Neural cell (in vitro differentiated cells): ENCODE measurements around the gene DIS3L2. TPM values are rescaled to one million over a fixed set of nuclear protein-coding genes. Genes with fewer than 3 reads are reported as not detected.

Experiments used
- H2AFZ ChIP-seq: fragments of 200-600, 300-800 bp; sonication (generic), shearing (Covaris generic); 2 replicates; pipeline ENCODE4 v1.6.0; 2014; ENCODE audit warnings: low read depth, mild to moderate bottlenecking, antibody characterized with exemption, low read length, moderate library complexity
- H3F3A ChIP-seq: fragments of 200-600 bp; shearing (Covaris generic); 2 replicates; pipeline ENCODE4 v1.6.1; 2016; ENCODE audit warnings: mild to moderate bottlenecking, moderate library complexity, mixed read lengths, antibody characterized with exemption, low read length; ENCODE audit not compliant: insufficient read depth, poor library complexity, severe bottlenecking
- H3K27ac ChIP-seq: fragments of 200-600, 300-800 bp; sonication (generic), shearing (Covaris generic); 2 replicates; pipeline ENCODE4 v1.5.1; 2014; ENCODE audit warnings: mild to moderate bottlenecking, low read length, moderate library complexity
- H3K27me3 ChIP-seq: fragments of 300-800, 200-600 bp; sonication (generic), shearing (Covaris generic); 2 replicates; pipeline ENCODE4 v1.6.0; 2014; ENCODE audit warnings: mild to moderate bottlenecking, low read depth, low read length, moderate library complexity; ENCODE audit not compliant: insufficient read depth
- H3K36me3 ChIP-seq: fragments of 300-800, 200-600 bp; sonication (generic), shearing (Covaris generic); 2 replicates; pipeline ENCODE4 v1.5.1; 2014; ENCODE audit warnings: mild to moderate bottlenecking, antibody characterized with exemption, low read length, moderate library complexity; ENCODE audit not compliant: insufficient read depth
- H3K4me2 ChIP-seq: fragments of 300-800, 200-600 bp; sonication (generic), shearing (Covaris generic); 2 replicates; pipeline ENCODE4 v1.6.0; 2014; ENCODE audit warnings: mild to moderate bottlenecking, low read length
- H3K4me3 ChIP-seq: fragments of 300-800, 200-600 bp; sonication (generic), shearing (Covaris generic); 2 replicates; pipeline ENCODE4 v1.5.1; 2014; ENCODE audit warnings: mild to moderate bottlenecking, low read length, moderate library complexity
- H3K79me2 ChIP-seq: fragments of 200-600 bp; shearing (Covaris generic); replicated peaks from 2 replicates; pipeline ENCODE4 v1.6.0; 2014; ENCODE audit warnings: mild to moderate bottlenecking, low read length, moderate library complexity; ENCODE audit not compliant: insufficient read depth
- H3K9ac ChIP-seq: fragments of 300-800, 200-600 bp; sonication (generic), shearing (Covaris generic); 2 replicates; pipeline ENCODE4 v1.6.1; 2016; ENCODE audit warnings: mild to moderate bottlenecking, low read length, mixed read lengths
- H3K9me2 ChIP-seq: fragments of 200-600 bp; shearing (Covaris generic); 2 replicates; pipeline ENCODE4 v1.6.1; 2016; ENCODE audit warnings: mild to moderate bottlenecking, low read length, mixed read lengths; ENCODE audit not compliant: insufficient read depth
- H3K9me3 ChIP-seq: fragments of 200-600, 300-800 bp; sonication (generic), shearing (Covaris generic); 2 replicates; pipeline ENCODE4 v1.6.1; 2016; ENCODE audit warnings: mild to moderate bottlenecking, mixed run types, low read length, moderate library complexity, mixed read lengths
- H4K20me1 ChIP-seq: fragments of 200-600 bp; shearing (Covaris generic); 2 replicates; pipeline ENCODE4 v1.6.1; 2016; ENCODE audit warnings: mild to moderate bottlenecking, mixed run types; ENCODE audit not compliant: insufficient read depth
- CTCF ChIP-seq: fragments of 450-650 bp; IDR thresholded peaks from 2 replicates; pipeline ENCODE4 v1.5.1; 2014; ENCODE audit warnings: antibody characterized with exemption, mild to moderate bottlenecking, moderate library complexity; ENCODE audit not compliant: poor library complexity, severe bottlenecking
- EP300 ChIP-seq: fragments of 450-650 bp; conservative IDR thresholded peaks from 2 replicates; pipeline ENCODE4 v1.6.1; 2014; ENCODE audit warnings: antibody characterized with exemption, mild to moderate bottlenecking, moderate library complexity; ENCODE audit not compliant: poor library complexity, severe bottlenecking
- EZH2 ChIP-seq: fragments of 200-600, 300-800 bp; shearing (Covaris generic), sonication (generic); IDR thresholded peaks from 2 replicates; pipeline ENCODE4 v1.6.1; 2014; ENCODE audit warnings: antibody characterized with exemption, low read length, borderline replicate concordance, mild to moderate bottlenecking; ENCODE audit not compliant: insufficient read depth, poor library complexity, severe bottlenecking
- MXI1 ChIP-seq: fragments of 450-650 bp; conservative IDR thresholded peaks from 2 replicates; pipeline ENCODE4 v1.6.1; 2014; ENCODE audit warnings: antibody characterized with exemption, mild to moderate bottlenecking; ENCODE audit not compliant: poor library complexity, severe bottlenecking
- POLR2AphosphoS5 ChIP-seq: IDR thresholded peaks from 2 replicates; pipeline ENCODE4 v1.6.1; 2012
- RAD21 ChIP-seq: fragments of 450-650 bp; conservative IDR thresholded peaks from 2 replicates; pipeline ENCODE4 v1.6.1; 2014; ENCODE audit warnings: antibody characterized with exemption, mild to moderate bottlenecking, moderate library complexity
- REST ChIP-seq: IDR thresholded peaks from 2 replicates; pipeline ENCODE4 v1.6.1; 2012; ENCODE audit warnings: borderline replicate concordance
- SMC3 ChIP-seq: fragments of 450-650 bp; conservative IDR thresholded peaks from 2 replicates; pipeline ENCODE4 v1.6.1; 2014; ENCODE audit warnings: antibody characterized with exemption, mild to moderate bottlenecking, moderate library complexity; ENCODE audit not compliant: poor library complexity
- TAF1 ChIP-seq: IDR thresholded peaks from 2 replicates; pipeline ENCODE4 v1.6.1; 2012; ENCODE audit warnings: low read depth
- polyA plus RNA-seq: library from polyadenylated mRNA; depleted of rRNA; stranded (reverse); fragments of >200 nt; gene quantifications from 2 replicates; pipeline ENCODE4 v1.2.3, GENCODE V29; 2014

Gene DIS3L2
- polyA plus RNA-seq, 1 donor from 2014 or later: 20.0 TPM

GRCh38 chr2:232001073-232001472 is 39.6 kb downstream of the DIS3L2 start:
- H3K27ac ChIP-seq: no peak overlapping the region

GRCh38 chr2:232006253-232006652 is 44.7 kb downstream of the DIS3L2 start:
- no peak overlapping the region for H2AFZ ChIP-seq
- H3K27me3 ChIP-seq: no peaks in the 10 kb centered on the region
- no peaks in the 10 kb centered on the region for H3K36me3 ChIP-seq
- no peak overlapping the region for H3K9ac ChIP-seq
- no peaks in the 10 kb centered on the region for H4K20me1 ChIP-seq
- H3K9me3 ChIP-seq: no peaks in the 10 kb centered on the region
- H3K4me3 ChIP-seq: no peak overlapping the region
- H3K79me2 ChIP-seq: peaks cover 2% of the 10 kb centered on the region
- H3K9me2 ChIP-seq: no peaks in the 10 kb centered on the region
- H3K27ac ChIP-seq: no peak overlapping the region
- no peaks in the 10 kb centered on the region for H3F3A ChIP-seq
- no peak overlapping the region for H3K4me2 ChIP-seq
- no peak for TF ChIP-seq CTCF
- TF ChIP-seq RAD21: no peak
- no peak for TF ChIP-seq SMC3
- TF ChIP-seq REST: no peak
- no peak for TF ChIP-seq EP300
- no peak for TF ChIP-seq TAF1
- TF ChIP-seq MXI1: no peak

More at GRCh38 chr2:232001073-232001472, 39.6 kb downstream of the DIS3L2 start:
- Histone ChIP-seq H3K36me3 (no peaks in the 10 kb centered on the region), H3K9ac (no peak overlapping the region), H3K79me2 (peaks cover 7% of the 10 kb centered on the region), H2AFZ (no peak overlapping the region), H3K9me3 (no peaks in the 10 kb centered on the region), H3F3A (no peaks in the 10 kb centered on the region), H3K4me3 (no peak overlapping the region), H3K27me3 (no peaks in the 10 kb centered on the region), H3K9me2 (no peaks in the 10 kb centered on the region), H3K4me2 (no peak overlapping the region), H4K20me1 (no peaks in the 10 kb centered on the region)
- no peak for TF ChIP-seq TAF1
- TF ChIP-seq REST: no peak
- no peak for TF ChIP-seq CTCF
- no peak for TF ChIP-seq EP300
- no peak for TF ChIP-seq POLR2AphosphoS5
- no peak for TF ChIP-seq SMC3
- no peak for TF ChIP-seq RAD21
- TF ChIP-seq MXI1: no peak
- no peak for TF ChIP-seq EZH2
